ENCODE data around the gene PLEKHA6.

GRCh38 chr1:204255225-204255624 is 104.5 kb downstream of the PLEKHA6 start:
- TF ChIP-seq CTCF (IDR thresholded peaks at IDR 0.05 in 8 of 11, conservative IDR thresholded peaks at IDR 0.05 in 3 of 11) (no peak), POLR2A (IDR thresholded peaks at IDR 0.05) (no peak), POLR2AphosphoS5 (IDR thresholded peaks at IDR 0.05) (no peak)
